ENCODE results near the gene NUMBL. TPM values are rescaled to one million over a fixed set of nuclear protein-coding genes. Genes with fewer than 3 reads are reported as not detected.

The NUMBL gene
- total RNA-seq, 1 donor from 2014 or later: 17.7 TPM

GRCh38 chr19:40714441-40715299 is 24.2 kb upstream of the NUMBL start:
- Histone ChIP-seq H3K9me3 (no peaks in the 10 kb centered on the region), H3K4me1 (peaks cover 37% of the 10 kb centered on the region), H3K4me3 (peak overlapping the region; percentile 90), H3K27me3 (ENCODE audit: low read depth) (no peaks in the 10 kb centered on the region), H3K27ac (peak overlapping the region; percentile 99), H3K36me3 (peaks cover 34% of the 10 kb centered on the region)
- intact Hi-C loops (cut with DNase I): no loop called here
- TF ChIP-seq CTCF (IDR thresholded peaks at IDR 0.05): no peak
- DNase-seq: peak; percentile 95
- peak; percentile 77 to 81 for ATAC-seq

DNA sequence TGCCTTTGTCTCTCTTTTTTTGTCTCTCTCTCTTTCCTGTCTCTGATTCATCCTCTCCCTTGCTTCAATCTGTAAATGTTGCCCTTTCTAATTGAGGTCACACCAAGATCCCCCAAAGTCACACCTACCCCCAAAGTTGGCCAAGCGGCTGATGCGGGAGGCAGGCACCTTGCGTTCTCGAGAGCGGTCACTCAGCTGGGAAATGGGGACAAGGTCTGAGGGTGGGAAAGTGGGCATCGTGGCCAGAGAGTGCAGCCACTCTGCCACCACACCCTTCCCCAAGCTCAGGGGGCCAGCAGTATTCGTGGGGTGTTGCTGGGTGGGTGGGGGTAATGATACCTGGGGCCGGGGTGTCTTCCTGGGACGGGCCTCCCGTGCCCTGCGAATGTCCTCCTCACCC is 23.5 kb upstream of the NUMBL start:
- no peaks in the 10 kb centered on the region for H3K9me3 ChIP-seq
- H3K4me3 ChIP-seq: peak overlapping the region; percentile 90
- H3K36me3 ChIP-seq: peaks cover 41% of the 10 kb centered on the region
- H3K4me1 ChIP-seq: peaks cover 30% of the 10 kb centered on the region
- no peaks in the 10 kb centered on the region for H3K27me3 ChIP-seq (ENCODE audit: low read depth)
- H3K27ac ChIP-seq: peak overlapping the region; percentile 99
- TF ChIP-seq CTCF (IDR thresholded peaks at IDR 0.05): no peak
- intact Hi-C loops (cut with DNase I): no loop called here
- DNase-seq (no peak), ATAC-seq (no peak)

DNA sequence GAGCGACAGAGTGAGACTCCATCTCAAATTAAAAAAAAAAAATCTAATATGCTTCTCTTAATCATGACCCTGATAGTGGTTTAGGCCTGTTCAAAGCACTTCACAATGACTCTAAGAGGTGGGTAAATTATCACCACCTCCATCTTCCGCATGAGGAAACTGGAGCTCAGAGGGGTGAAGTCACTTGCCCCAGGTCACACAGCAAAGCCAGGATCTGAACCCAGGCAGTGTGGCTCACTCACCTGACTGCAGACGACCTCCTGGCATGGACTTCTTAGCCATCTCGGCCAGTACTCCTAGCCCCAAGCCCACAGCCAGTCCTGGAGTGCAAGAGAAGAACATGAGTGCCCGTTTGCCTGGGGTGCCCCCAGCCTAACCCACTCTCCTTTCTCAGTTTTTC is 19.4 kb upstream of the NUMBL start:
- ATAC-seq: no peak
- no peak overlapping the region for H3K4me3 ChIP-seq
- no peaks in the 10 kb centered on the region for H3K9me3 ChIP-seq
- peaks cover 10% of the 10 kb centered on the region for H3K4me1 ChIP-seq
- intact Hi-C loops (cut with DNase I): no loop called here
- peaks cover 82% of the 10 kb centered on the region for H3K36me3 ChIP-seq
- no peak for DNase-seq
- H3K27ac ChIP-seq: no peak overlapping the region
- no peak for TF ChIP-seq CTCF (IDR thresholded peaks at IDR 0.05)
- no peaks in the 10 kb centered on the region for H3K27me3 ChIP-seq (ENCODE audit: low read depth)

- H3K36me3 ChIP-seq: peaks cover 96% of the 10 kb centered on the region
These were observed 17.2 kb upstream of the NUMBL start for GRCh38 chr19:40707615-40708014.

DNA sequence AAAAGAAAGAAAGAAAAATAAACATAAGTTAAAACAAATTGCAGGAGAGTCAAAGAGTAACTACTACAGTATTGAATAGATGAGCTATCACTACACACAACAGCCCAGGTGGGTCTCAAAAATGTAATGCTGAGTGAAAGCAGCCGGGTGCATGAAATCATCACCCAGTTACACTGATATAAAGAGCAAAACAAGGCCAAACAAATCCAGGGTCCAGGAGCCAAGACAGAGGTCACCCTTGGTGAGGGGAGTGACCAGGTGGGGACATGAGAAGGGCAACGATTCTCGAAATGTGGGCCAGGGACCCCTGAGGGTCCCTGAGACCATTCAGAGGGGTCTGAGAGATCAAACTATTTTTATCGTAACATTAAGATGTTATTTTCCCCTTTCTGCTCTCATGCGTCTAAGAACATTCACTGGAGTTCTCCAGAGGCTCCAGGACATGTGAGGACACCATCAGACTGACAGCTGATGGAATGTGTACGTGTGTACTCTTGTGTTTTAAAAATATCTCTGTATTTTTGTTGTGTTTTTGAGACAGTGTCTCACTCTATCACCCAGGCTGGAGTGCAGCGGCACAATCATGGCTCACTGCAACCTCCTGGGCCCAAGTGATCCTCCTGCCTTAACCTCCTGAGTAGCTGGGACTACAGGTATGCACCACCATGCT is 15.6 kb upstream of the NUMBL start:
- Histone ChIP-seq H3K4me1 (no peaks in the 10 kb centered on the region), H3K9me3 (no peaks in the 10 kb centered on the region), H3K4me3 (no peak overlapping the region), H3K27ac (no peak overlapping the region), H3K27me3 (ENCODE audit: low read depth) (no peaks in the 10 kb centered on the region), H3K36me3 (peaks cover 98% of the 10 kb centered on the region)
- no peak for TF ChIP-seq CTCF (IDR thresholded peaks at IDR 0.05)
- ATAC-seq (no peak), DNase-seq (no peak)
- intact Hi-C loops (cut with DNase I): no loop called here

More at GRCh38 chr19:40707615-40708014, 17.2 kb upstream of the NUMBL start:
- Histone ChIP-seq H3K4me3 (no peak overlapping the region), H3K27ac (no peak overlapping the region), H3K27me3 (ENCODE audit: low read depth) (no peaks in the 10 kb centered on the region), H3K9me3 (no peaks in the 10 kb centered on the region), H3K4me1 (no peaks in the 10 kb centered on the region)
- DNase-seq (no peak), ATAC-seq (no peak)
- no peak for TF ChIP-seq CTCF (IDR thresholded peaks at IDR 0.05)
- intact Hi-C loops (cut with DNase I): no loop called here

Data from lower lobe of right lung (tissue), 2 donors.